ENCODE results near the gene RPL31. TPM values are rescaled to one million over a fixed set of nuclear protein-coding genes. Genes with fewer than 3 reads are reported as not detected.

RPL31 gene
- total and polyA plus RNA-seq, 12 donors: 413 to 4,491 (median 1,112) TPM

GRCh38 chr2:101026253-101026701 lies 24.2 kb downstream of the RPL31 start:
- intact Hi-C loops (cut with DNase I): no loop called here
- no peaks in the 10 kb centered on the region for H3K9me3 ChIP-seq (replicated peaks in 1 of 3)
- WGBS, 4 donors: 67 to 76% (median 70%) methylated on average over 9 of the region's 9 CpGs
- no peaks in the 10 kb centered on the region for H3K4me1 ChIP-seq (replicated peaks in 1 of 2)
- no peaks in the 10 kb centered on the region for H3K27me3 ChIP-seq
- no peak overlapping the region for H3K4me3 ChIP-seq
- peak in 1 of 7 donors; percentile 11 for DNase-seq
- H3K36me3 ChIP-seq (replicated peaks in 1 of 2): no peaks in the 10 kb centered on the region
- TF ChIP-seq CTCF (IDR thresholded peaks at IDR 0.05) (no peak), POLR2A (IDR thresholded peaks at IDR 0.05) (no peak)
- no peak overlapping the region for H3K27ac ChIP-seq

GRCh38 chr2:101026923-101027469 lies 24.9 kb downstream of the RPL31 start:
- 84 to 91% (median 87%) methylated on average over 10 to 15 of the region's 15 CpGs for WGBS, 4 donors
- no peaks in the 10 kb centered on the region for H3K36me3 ChIP-seq (replicated peaks in 1 of 2)
- H3K4me3 ChIP-seq: no peak overlapping the region
- no peaks in the 10 kb centered on the region for H3K9me3 ChIP-seq (replicated peaks in 1 of 3)
- intact Hi-C loops (cut with DNase I): no loop called here
- no peaks in the 10 kb centered on the region for H3K4me1 ChIP-seq (replicated peaks in 1 of 2)
- no peak overlapping the region for H3K27ac ChIP-seq
- DNase-seq: no peak
- TF ChIP-seq POLR2A (IDR thresholded peaks at IDR 0.05) (no peak), CTCF (IDR thresholded peaks at IDR 0.05) (no peak)
- no peaks in the 10 kb centered on the region for H3K27me3 ChIP-seq

- Histone ChIP-seq H3K27me3 (no peaks in the 10 kb centered on the region), H3K9me3 (replicated peaks in 1 of 3) (no peaks in the 10 kb centered on the region), H3K27ac (no peak overlapping the region), H3K4me1 (replicated peaks in 1 of 2) (no peaks in the 10 kb centered on the region), H3K4me3 (no peak overlapping the region), H3K36me3 (replicated peaks in 1 of 2) (peaks cover 0 to 8% of the 10 kb centered on the region in 2 donors)
- intact Hi-C loops (cut with DNase I): no loop called here
- DNase-seq: no peak
- WGBS, 4 donors: 95 to 96% (median 96%) methylated on average over 8 of the region's 8 CpGs
- TF ChIP-seq POLR2A (IDR thresholded peaks at IDR 0.05) (no peak), CTCF (IDR thresholded peaks at IDR 0.05) (no peak)
Observed at GRCh38 chr2:101027852-101028251, 25.8 kb downstream of the RPL31 start.

- H3K4me3 ChIP-seq: no peak overlapping the region
- WGBS, 4 donors: 82 to 89% (median 86%) methylated on average over 10 of the region's 10 CpGs
- TF ChIP-seq CTCF (IDR thresholded peaks at IDR 0.05) (no peak), POLR2A (IDR thresholded peaks at IDR 0.05) (no peak)
- H3K4me1 ChIP-seq (replicated peaks in 1 of 2): no peaks in the 10 kb centered on the region
- H3K36me3 ChIP-seq (replicated peaks in 1 of 2): peaks cover 0 to 14% of the 10 kb centered on the region in 2 donors
- H3K27ac ChIP-seq: no peak overlapping the region
- intact Hi-C loops (cut with DNase I): no loop called here
- DNase-seq: no peak
- H3K9me3 ChIP-seq (replicated peaks in 1 of 3): no peaks in the 10 kb centered on the region
- no peaks in the 10 kb centered on the region for H3K27me3 ChIP-seq
Observed at GRCh38 chr2:101030866-101031554, 28.9 kb downstream of the RPL31 start.

All from adrenal gland (tissue), 12 donors.